ENCODE results near the gene ZSCAN20.
"Not testable (repeated sequence)": the region's sequence is repeated elsewhere in the genome, so short reads cannot be mapped to it uniquely, and the experiment has no call there.

The ZSCAN20 gene

GRCh38 chr1:33503506-33503905 is 31.1 kb downstream of the ZSCAN20 start:
- Histone ChIP-seq H3K36me3 (replicated peaks in 1 of 2; ENCODE audit: control insufficient read depth in 2 of 2, insufficient read depth in 2 of 2, low read length in 2 of 2) (no peaks in the 10 kb centered on the region), H3K9me3 (replicated peaks in 1 of 2; ENCODE audit: control insufficient read depth in 2 of 2, insufficient read depth in 1 of 2, low read depth in 1 of 2, low read length in 2 of 2) (no peaks in the 10 kb centered on the region), H2BK5ac (ENCODE audit: low read length) (no peak overlapping the region), H3K4ac (ENCODE audit: low read length) (no peak overlapping the region), H3K4me3 (ENCODE audit: low read length in 2 of 2) (no peak overlapping the region), H3K23ac (ENCODE audit: low read depth, low read length, poor library complexity) (no peak overlapping the region), H2BK120ac (ENCODE audit: low read depth, low read length) (no peak overlapping the region), H3K4me1 (ENCODE audit: control insufficient read depth in 2 of 2, insufficient read depth in 1 of 2, low read depth in 1 of 2, low read length in 2 of 2) (no peaks in the 10 kb centered on the region), H3K27ac (replicated peaks; ENCODE audit: low read length) (no peak overlapping the region), H3K4me2 (ENCODE audit: insufficient read depth, low read length, poor library complexity, severe bottlenecking) (no peak overlapping the region), H2BK12ac (ENCODE audit: low read length) (no peak overlapping the region), H3K9ac (ENCODE audit: low read depth, low read length, poor library complexity) (no peak overlapping the region), H4K91ac (ENCODE audit: low read depth, low read length, poor library complexity) (no peak overlapping the region), H2AFZ (ENCODE audit: low read length) (no peak overlapping the region), H4K8ac (ENCODE audit: low read depth, low read length) (no peak overlapping the region), H3K27me3 (ENCODE audit: control insufficient read depth in 3 of 3, insufficient read depth in 3 of 3, low read depth in 1 of 3, low read length in 3 of 3) (no peaks in the 10 kb centered on the region), H2AK5ac (ENCODE audit: low read depth, low read length) (no peak overlapping the region), H3K14ac (ENCODE audit: low read length) (no peak overlapping the region), H2BK15ac (ENCODE audit: low read length) (no peak overlapping the region), H3K18ac (ENCODE audit: low read length) (no peak overlapping the region), H3K79me1 (ENCODE audit: low read depth, low read length) (no peaks in the 10 kb centered on the region)
- DNase-seq (ENCODE audit: low spot score), result no peak
- no CpG with 5 or more reads among the region's 1 CpG for WGBS, 2 donors (ENCODE audit: extremely low coverage in 2 of 2, insufficient read length in 2 of 2, insufficient replicate concordance in 1 of 2)

- no peak overlapping the region for H2BK120ac ChIP-seq (ENCODE audit: low read depth, low read length)
- no peak overlapping the region for H3K4me2 ChIP-seq (ENCODE audit: insufficient read depth, low read length, poor library complexity, severe bottlenecking)
- no peaks in the 10 kb centered on the region for H3K27me3 ChIP-seq (ENCODE audit: control insufficient read depth in 3 of 3, insufficient read depth in 3 of 3, low read depth in 1 of 3, low read length in 3 of 3)
- no peak overlapping the region for H2BK15ac ChIP-seq (ENCODE audit: low read length)
- H4K8ac ChIP-seq (ENCODE audit: low read depth, low read length), result no peak overlapping the region
- H3K9ac ChIP-seq (ENCODE audit: low read depth, low read length, poor library complexity), result no peak overlapping the region
- no peaks in the 10 kb centered on the region for H3K79me1 ChIP-seq (ENCODE audit: low read depth, low read length)
- H3K4me3 ChIP-seq (ENCODE audit: low read length in 2 of 2), result no peak overlapping the region
- no peak overlapping the region for H3K27ac ChIP-seq (replicated peaks; ENCODE audit: low read length)
- no peak overlapping the region for H3K4ac ChIP-seq (ENCODE audit: low read length)
- no peak overlapping the region for H2BK12ac ChIP-seq (ENCODE audit: low read length)
- H3K9me3 ChIP-seq (replicated peaks in 1 of 2; ENCODE audit: control insufficient read depth in 2 of 2, insufficient read depth in 1 of 2, low read depth in 1 of 2, low read length in 2 of 2), result no peaks in the 10 kb centered on the region
- H2BK5ac ChIP-seq (ENCODE audit: low read length), result no peak overlapping the region
- no peak overlapping the region for H3K14ac ChIP-seq (ENCODE audit: low read length)
- no peak overlapping the region for H3K18ac ChIP-seq (ENCODE audit: low read length)
- WGBS, 2 donors (ENCODE audit: extremely low coverage in 2 of 2, insufficient read length in 2 of 2, insufficient replicate concordance in 1 of 2), result no CpG with 5 or more reads among the region's 3 CpGs
- no peak overlapping the region for H2AFZ ChIP-seq (ENCODE audit: low read length)
- DNase-seq (ENCODE audit: low spot score), result no peak
- H4K91ac ChIP-seq (ENCODE audit: low read depth, low read length, poor library complexity), result no peak overlapping the region
- H3K36me3 ChIP-seq (replicated peaks in 1 of 2; ENCODE audit: control insufficient read depth in 2 of 2, insufficient read depth in 2 of 2, low read length in 2 of 2), result no peaks in the 10 kb centered on the region
- no peaks in the 10 kb centered on the region for H3K4me1 ChIP-seq (ENCODE audit: control insufficient read depth in 2 of 2, insufficient read depth in 1 of 2, low read depth in 1 of 2, low read length in 2 of 2)
- H2AK5ac ChIP-seq (ENCODE audit: low read depth, low read length), result no peak overlapping the region
- no peak overlapping the region for H3K23ac ChIP-seq (ENCODE audit: low read depth, low read length, poor library complexity)
Measured at GRCh38 chr1:33507661-33508060, 35.2 kb downstream of the ZSCAN20 start.

GRCh38 chr1:33508151-33508550 is 35.7 kb downstream of the ZSCAN20 start:
- no peak overlapping the region for H2BK12ac ChIP-seq (ENCODE audit: low read length)
- H3K4me2 ChIP-seq (ENCODE audit: insufficient read depth, low read length, poor library complexity, severe bottlenecking), result no peak overlapping the region
- H3K4me1 ChIP-seq (ENCODE audit: control insufficient read depth in 2 of 2, insufficient read depth in 1 of 2, low read depth in 1 of 2, low read length in 2 of 2), result no peaks in the 10 kb centered on the region
- no peak overlapping the region for H3K9ac ChIP-seq (ENCODE audit: low read depth, low read length, poor library complexity)
- no peak overlapping the region for H3K4me3 ChIP-seq (ENCODE audit: low read length in 2 of 2)
- H2BK5ac ChIP-seq (ENCODE audit: low read length), result no peak overlapping the region
- no peak overlapping the region for H2AK5ac ChIP-seq (ENCODE audit: low read depth, low read length)
- no peak overlapping the region for H2AFZ ChIP-seq (ENCODE audit: low read length)
- H3K36me3 ChIP-seq (replicated peaks in 1 of 2; ENCODE audit: control insufficient read depth in 2 of 2, insufficient read depth in 2 of 2, low read length in 2 of 2), result no peaks in the 10 kb centered on the region
- H4K91ac ChIP-seq (ENCODE audit: low read depth, low read length, poor library complexity), result no peak overlapping the region
- H3K9me3 ChIP-seq (replicated peaks in 1 of 2; ENCODE audit: control insufficient read depth in 2 of 2, insufficient read depth in 1 of 2, low read depth in 1 of 2, low read length in 2 of 2), result no peaks in the 10 kb centered on the region
- no peak overlapping the region for H3K27ac ChIP-seq (replicated peaks; ENCODE audit: low read length)
- no peaks in the 10 kb centered on the region for H3K27me3 ChIP-seq (ENCODE audit: control insufficient read depth in 3 of 3, insufficient read depth in 3 of 3, low read depth in 1 of 3, low read length in 3 of 3)
- no peak for DNase-seq (ENCODE audit: low spot score)
- H3K4ac ChIP-seq (ENCODE audit: low read length), result no peak overlapping the region
- no peak overlapping the region for H3K18ac ChIP-seq (ENCODE audit: low read length)
- H2BK120ac ChIP-seq (ENCODE audit: low read depth, low read length), result no peak overlapping the region
- H2BK15ac ChIP-seq (ENCODE audit: low read length), result no peak overlapping the region
- WGBS, 2 donors (ENCODE audit: extremely low coverage in 2 of 2, insufficient read length in 2 of 2, insufficient replicate concordance in 1 of 2), result no CpG with 5 or more reads among the region's 1 CpG
- H3K79me1 ChIP-seq (ENCODE audit: low read depth, low read length), result no peaks in the 10 kb centered on the region
- no peak overlapping the region for H3K23ac ChIP-seq (ENCODE audit: low read depth, low read length, poor library complexity)
- no peak overlapping the region for H3K14ac ChIP-seq (ENCODE audit: low read length)
- H4K8ac ChIP-seq (ENCODE audit: low read depth, low read length), result no peak overlapping the region

GRCh38 chr1:33509276-33509675 is 36.8 kb downstream of the ZSCAN20 start:
- DNase-seq (ENCODE audit: low spot score); H4K8ac ChIP-seq (ENCODE audit: low read depth, low read length); H3K4me1 ChIP-seq (ENCODE audit: control insufficient read depth in 2 of 2, insufficient read depth in 1 of 2, low read depth in 1 of 2, low read length in 2 of 2); H3K9me3 ChIP-seq (replicated peaks in 1 of 2; ENCODE audit: control insufficient read depth in 2 of 2, insufficient read depth in 1 of 2, low read depth in 1 of 2, low read length in 2 of 2); H2AFZ ChIP-seq (ENCODE audit: low read length); H2AK5ac ChIP-seq (ENCODE audit: low read depth, low read length); H3K14ac ChIP-seq (ENCODE audit: low read length); H3K4me2 ChIP-seq (ENCODE audit: insufficient read depth, low read length, poor library complexity, severe bottlenecking); H3K27me3 ChIP-seq (ENCODE audit: control insufficient read depth in 3 of 3, insufficient read depth in 3 of 3, low read depth in 1 of 3, low read length in 3 of 3); H3K18ac ChIP-seq (ENCODE audit: low read length); H2BK15ac ChIP-seq (ENCODE audit: low read length); H2BK12ac ChIP-seq (ENCODE audit: low read length); H4K91ac ChIP-seq (ENCODE audit: low read depth, low read length, poor library complexity); H3K23ac ChIP-seq (ENCODE audit: low read depth, low read length, poor library complexity); H3K4ac ChIP-seq (ENCODE audit: low read length); H3K36me3 ChIP-seq (replicated peaks in 1 of 2; ENCODE audit: control insufficient read depth in 2 of 2, insufficient read depth in 2 of 2, low read length in 2 of 2); H2BK120ac ChIP-seq (ENCODE audit: low read depth, low read length); H3K27ac ChIP-seq (replicated peaks; ENCODE audit: low read length); H2BK5ac ChIP-seq (ENCODE audit: low read length); H3K4me3 ChIP-seq (ENCODE audit: low read length in 2 of 2); H3K79me1 ChIP-seq (ENCODE audit: low read depth, low read length); H3K9ac ChIP-seq (ENCODE audit: low read depth, low read length, poor library complexity): not testable (repeated sequence)
- no CpG with 5 or more reads among the region's 24 CpGs for WGBS, 2 donors (ENCODE audit: extremely low coverage in 2 of 2, insufficient read length in 2 of 2, insufficient replicate concordance in 1 of 2)
